ENCODE data around the gene ARFGAP1.

GRCh38 chr20:63307538-63308217 lies 35.1 kb downstream of the ARFGAP1 start:
- no peak for TF ChIP-seq POLR2AphosphoS5 (IDR thresholded peaks at IDR 0.05; ENCODE audit: borderline replicate concordance, low read depth, low read length)
- TF ChIP-seq EZH2 (IDR thresholded peaks at IDR 0.05) = no peak
